Natural killer cell (primary cell): ENCODE data around the gene MARCHF3. TPM values are rescaled to one million over a fixed set of nuclear protein-coding genes. Genes with fewer than 3 reads are reported as not detected.
"Not testable (repeated sequence)": the region's sequence is repeated elsewhere in the genome, so short reads cannot be mapped to it uniquely, and the experiment has no call there.

Experiments used
- ATAC-seq, 3 donors: fragments of 150-1000 bp in 2 of 3; fragments of 200-7000 bp in 1 of 3; cut with Tn5 transposase; 1 replicate in 1 of 3; 2 replicates in 2 of 3; pipeline ENCODE4 v1.10.0; 2021; ENCODE audit warnings: mild to moderate bottlenecking in 2 of 3, moderate library complexity in 2 of 3
- DNase-seq, 2 donors: peaks; one replicate each; pipeline versions ENCODE4 v3.0.0 to v3.0.0-alpha.2; 2013 to 2021; ENCODE audit warnings: mixed read lengths in 1 of 2
- H3K27ac ChIP-seq: one replicate; pipeline ENCODE4 v1.5.1; 2013; ENCODE audit warnings: mild to moderate bottlenecking, low read length
- H3K27me3 ChIP-seq: one replicate; pipeline ENCODE4 v1.6.1; 2013; ENCODE audit warnings: low read length; ENCODE audit not compliant: control insufficient read depth, insufficient read depth
- H3K36me3 ChIP-seq: one replicate; pipeline ENCODE4 v1.6.1; 2013; ENCODE audit warnings: low read length; ENCODE audit not compliant: control insufficient read depth, insufficient read depth
- H3K4me1 ChIP-seq: one replicate; pipeline ENCODE4 v1.6.1; 2013; ENCODE audit warnings: low read length; ENCODE audit not compliant: control insufficient read depth, insufficient read depth
- H3K4me3 ChIP-seq: one replicate; pipeline ENCODE4 v1.5.1; 2013; ENCODE audit warnings: low read length
- H3K9me3 ChIP-seq: one replicate; pipeline ENCODE4 v1.6.1; 2013; ENCODE audit warnings: low read length; ENCODE audit not compliant: control insufficient read depth, insufficient read depth
- H3K27ac Mint-ChIP-seq, 2 donors: one replicate each; pipeline ENCODE4 v1.8.0; 2022; ENCODE audit warnings: mild to moderate bottlenecking in 2 of 2, mixed read lengths in 2 of 2, moderate library complexity in 1 of 2
- H3K27me3 Mint-ChIP-seq, 2 donors: one replicate each; pipeline ENCODE4 v1.8.0; 2022; ENCODE audit warnings: low read depth in 2 of 2, mixed read lengths in 2 of 2
- H3K36me3 Mint-ChIP-seq: one replicate; pipeline ENCODE4 v1.8.0; 2022; ENCODE audit warnings: mixed read lengths
- H3K4me1 Mint-ChIP-seq, 2 donors: one replicate each; pipeline ENCODE4 v1.8.0; 2022; ENCODE audit warnings: mixed read lengths in 2 of 2
- H3K4me3 Mint-ChIP-seq: one replicate; pipeline ENCODE4 v1.8.0; 2022; ENCODE audit warnings: mild to moderate bottlenecking, moderate library complexity, mixed read lengths
- H3K9me3 Mint-ChIP-seq, 2 donors: one replicate each; pipeline ENCODE4 v1.8.0; 2022; ENCODE audit warnings: mixed read lengths in 2 of 2
- WGBS: methylation state at CpG from one replicate; pipeline ENCODE4 v1.1.7; 2013; ENCODE audit warnings: missing lambda C conversion rate; ENCODE audit not compliant: insufficient coverage; 5-methylcytosine and 5-hydroxymethylcytosine counted together
- intact Hi-C: fragments of 100-400 bp; cut with micrococcal nuclease; formaldehyde crosslinking; loops from one replicate; pipeline ENCODE4 v1.14.2; 2022
- total RNA-seq, 4 donors: library from RNA; stranded (reverse); fragments of 120-200 nt in 1 of 4; gene quantifications; one replicate each; pipeline versions ENCODE4 v1.2.3 to v1.2.4, GENCODE V29; 2013 to 2022
- TF ChIP-seq, protein P1 (sequence below): fragments of 200-600 bp; IDR thresholded peaks from one replicate; pipeline ENCODE4 v1.8.0; 2022; ENCODE audit warnings: antibody characterized with exemption

Gene MARCHF3
- total RNA-seq, 3 donors from 2014 or later (not counting 1 experiment from before 2014, with no cell fraction given), result 6.8 to 11.2 (median 8.9) TPM

GRCh38 chr5:126854526-126855110, 175.7 kb downstream of the MARCHF3 start:
- Histone ChIP-seq H3K9me3 (no peaks in the 10 kb centered on the region), H3K36me3 (no peaks in the 10 kb centered on the region), H3K27me3 (no peaks in the 10 kb centered on the region), H3K27ac (no peak overlapping the region), H3K4me1 (peaks cover 26% of the 10 kb centered on the region), H3K4me3 (no peak overlapping the region)
- H3K36me3 Mint-ChIP-seq, result no peaks in the 10 kb centered on the region
- H3K4me1 Mint-ChIP-seq, result peaks cover 39% of the 10 kb centered on the region in 2 donors
- no peak for ATAC-seq
- peak overlapping the region; percentile 74 for H3K4me3 Mint-ChIP-seq
- no peaks in the 10 kb centered on the region for H3K27me3 Mint-ChIP-seq
- TF ChIP-seq, protein P1, sequence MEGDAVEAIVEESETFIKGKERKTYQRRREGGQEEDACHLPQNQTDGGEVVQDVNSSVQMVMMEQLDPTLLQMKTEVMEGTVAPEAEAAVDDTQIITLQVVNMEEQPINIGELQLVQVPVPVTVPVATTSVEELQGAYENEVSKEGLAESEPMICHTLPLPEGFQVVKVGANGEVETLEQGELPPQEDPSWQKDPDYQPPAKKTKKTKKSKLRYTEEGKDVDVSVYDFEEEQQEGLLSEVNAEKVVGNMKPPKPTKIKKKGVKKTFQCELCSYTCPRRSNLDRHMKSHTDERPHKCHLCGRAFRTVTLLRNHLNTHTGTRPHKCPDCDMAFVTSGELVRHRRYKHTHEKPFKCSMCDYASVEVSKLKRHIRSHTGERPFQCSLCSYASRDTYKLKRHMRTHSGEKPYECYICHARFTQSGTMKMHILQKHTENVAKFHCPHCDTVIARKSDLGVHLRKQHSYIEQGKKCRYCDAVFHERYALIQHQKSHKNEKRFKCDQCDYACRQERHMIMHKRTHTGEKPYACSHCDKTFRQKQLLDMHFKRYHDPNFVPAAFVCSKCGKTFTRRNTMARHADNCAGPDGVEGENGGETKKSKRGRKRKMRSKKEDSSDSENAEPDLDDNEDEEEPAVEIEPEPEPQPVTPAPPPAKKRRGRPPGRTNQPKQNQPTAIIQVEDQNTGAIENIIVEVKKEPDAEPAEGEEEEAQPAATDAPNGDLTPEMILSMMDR, result no peak
- DNase-seq, result no peak
- 97% methylated on average over 29 of the region's 35 CpGs for WGBS
- intact Hi-C loops, result loop anchor here (5.0 kb wide), 1 partner anchor 178 kb away; the partner anchor contains the start of gene MARCHF3
- no peaks in the 10 kb centered on the region for H3K9me3 Mint-ChIP-seq
- peak overlapping the region; percentile 63 to 74 for H3K27ac Mint-ChIP-seq

- peak; percentile 26 to 36 for DNase-seq
- H3K27me3 ChIP-seq, H3K36me3 Mint-ChIP-seq, H3K9me3 ChIP-seq, H3K9me3 Mint-ChIP-seq, H3K36me3 ChIP-seq, H3K27me3 Mint-ChIP-seq: not testable (repeated sequence)
- intact Hi-C loops, result loop anchor here (2.0 to 5.0 kb wide), 2 partner anchors 43 to 179 kb away; partner anchors contain the start of gene MARCHF3
- 54% methylated on average over 23 of the region's 27 CpGs for WGBS
- ATAC-seq, result peak; percentile 37 to 59 (median 55)
- peak overlapping the region; percentile 94 to 95 for H3K27ac Mint-ChIP-seq
- Histone ChIP-seq H3K4me1 (peaks cover 26% of the 10 kb centered on the region), H3K27ac (peak overlapping the region; percentile 79), H3K4me3 (peak overlapping the region; percentile 40)
- H3K4me1 Mint-ChIP-seq, result peaks cover 39% of the 10 kb centered on the region in 2 donors
- H3K4me3 Mint-ChIP-seq, result peak overlapping the region; percentile 90
Measured at GRCh38 chr5:126853541-126854307, 176.6 kb downstream of the MARCHF3 start.

DNA sequence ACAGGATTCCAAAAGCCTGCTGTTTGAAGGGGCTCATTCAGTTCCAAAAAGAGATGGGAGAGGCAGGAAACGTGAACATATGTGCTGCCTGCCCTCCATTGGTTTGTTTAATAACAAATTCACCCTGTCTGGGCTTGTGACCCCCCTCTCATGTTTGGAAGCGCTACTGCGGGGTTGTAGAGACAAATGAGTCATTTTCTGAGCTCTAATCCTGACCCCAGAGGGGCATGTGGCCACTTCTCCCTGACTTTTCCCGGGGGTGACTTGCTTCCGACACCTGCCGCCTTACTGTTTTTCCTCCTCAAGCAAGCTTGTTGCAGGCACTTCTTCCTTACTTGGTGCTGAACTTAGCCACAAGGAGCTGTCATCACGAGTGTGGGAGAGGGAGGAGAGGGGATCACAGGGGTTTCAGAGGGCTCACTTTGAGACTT, 177.5 kb downstream of the MARCHF3 start:
- peak overlapping the region; percentile 94 to 95 for H3K27ac Mint-ChIP-seq
- peak in 1 of 3 donors; percentile 35 for ATAC-seq
- intact Hi-C loops, result loop anchor here (2.0 to 5.0 kb wide), 2 partner anchors 42 to 179 kb away; partner anchors contain the start of gene MARCHF3
- H3K27me3 Mint-ChIP-seq, result no peaks in the 10 kb centered on the region
- no peaks in the 10 kb centered on the region for H3K9me3 ChIP-seq
- H3K27me3 ChIP-seq, result no peaks in the 10 kb centered on the region
- TF ChIP-seq, protein P1, result no peak
- H3K9me3 Mint-ChIP-seq, result no peaks in the 10 kb centered on the region
- H3K36me3 Mint-ChIP-seq, result no peaks in the 10 kb centered on the region
- peak overlapping the region; percentile 90 for H3K4me3 Mint-ChIP-seq
- H3K36me3 ChIP-seq, result no peaks in the 10 kb centered on the region
- peak in 1 of 2 donors; percentile 14 for DNase-seq
- H3K27ac ChIP-seq, result peak overlapping the region; percentile 79
- peaks cover 26% of the 10 kb centered on the region for H3K4me1 ChIP-seq
- peaks cover 39% of the 10 kb centered on the region in 2 donors for H3K4me1 Mint-ChIP-seq
- WGBS, result 83% methylated on average over 7 of the region's 7 CpGs
- no peak overlapping the region for H3K4me3 ChIP-seq

- Histone ChIP-seq H3K4me3 (no peak overlapping the region), H3K36me3 (no peaks in the 10 kb centered on the region), H3K27me3 (no peaks in the 10 kb centered on the region), H3K9me3 (no peaks in the 10 kb centered on the region), H3K4me1 (peaks cover 26% of the 10 kb centered on the region), H3K27ac (peak overlapping the region; percentile 79)
- intact Hi-C loops, result loop anchor here (2.0 to 5.0 kb wide), 2 partner anchors 41 to 180 kb away; partner anchors contain the start of gene MARCHF3
- peak overlapping the region; percentile 77 for H3K4me3 Mint-ChIP-seq
- peak overlapping the region; percentile 94 to 95 for H3K27ac Mint-ChIP-seq
- H3K27me3 Mint-ChIP-seq, result no peaks in the 10 kb centered on the region
- H3K9me3 Mint-ChIP-seq, result no peaks in the 10 kb centered on the region
- DNase-seq (peak in 1 of 2 donors; percentile 66), ATAC-seq (peak; percentile 61 to 73 (median 72))
- peaks cover 39% of the 10 kb centered on the region in 2 donors for H3K4me1 Mint-ChIP-seq
- WGBS, result 21% methylated on average over 4 of the region's 4 CpGs
- H3K36me3 Mint-ChIP-seq, result no peaks in the 10 kb centered on the region
- TF ChIP-seq, protein P1, result no peak
Measured at GRCh38 chr5:126852091-126852571, 178.2 kb downstream of the MARCHF3 start.
